DMS153 treated with DMSO at 0.1 percent for 48 hours (cell line): ENCODE data around the gene AURKAIP1.
A peak's percentile ranks its signal among the peaks of the same experiment; 100 is the strongest.
"Not testable (repeated sequence)": the region's sequence is repeated elsewhere in the genome, so short reads cannot be mapped to it uniquely, and the experiment has no call there.

ENCODE experiments used
- DNase-seq: peaks from one replicate; lab custom pipeline; 2025; ENCODE audit not compliant: unreplicated experiment; lab: John Stamatoyannopoulos, UW

Gene AURKAIP1

DNA sequence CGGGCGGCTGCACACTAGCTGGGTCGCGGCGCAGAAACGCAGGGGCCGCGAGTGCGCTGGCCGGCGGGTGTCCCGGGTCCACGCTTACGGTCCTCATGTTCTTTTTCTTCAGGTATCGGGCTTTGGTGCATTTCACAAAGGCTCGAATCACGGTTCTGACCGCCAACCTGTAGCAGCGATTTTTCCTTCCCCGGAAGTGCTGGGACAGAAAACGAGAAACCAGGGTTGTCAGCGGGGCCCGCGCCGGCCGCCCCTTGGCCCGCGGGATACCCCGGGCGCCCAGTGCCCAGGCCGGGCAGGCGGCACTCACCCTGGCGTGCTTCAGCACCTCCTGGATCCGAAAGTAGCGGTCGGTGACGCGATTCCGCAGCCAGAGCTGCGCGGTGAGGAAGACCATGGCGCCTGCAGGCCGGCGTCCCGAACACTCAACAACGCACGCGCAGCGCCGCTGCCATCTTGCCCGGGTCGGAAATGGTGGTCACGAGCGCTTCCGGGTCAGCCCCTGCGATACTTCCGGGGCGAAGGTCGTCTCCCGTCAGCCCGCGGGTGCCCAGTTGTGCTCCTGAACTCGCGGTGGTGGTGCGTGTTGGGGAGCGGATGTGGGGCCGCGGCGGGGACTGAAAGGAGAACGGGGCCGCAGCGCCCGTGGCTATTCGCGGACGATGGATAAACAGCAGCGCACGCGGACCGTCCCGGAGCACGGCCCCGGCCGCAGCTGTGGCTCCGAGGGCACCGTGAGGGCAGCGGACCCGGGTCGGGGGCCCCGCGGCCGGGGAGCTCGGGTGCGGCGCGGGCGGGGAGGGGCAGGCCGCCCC lies 32.0 kb upstream of the AURKAIP1 start, which contains the start of gene MRPL20:
TSS of gene MRPL20 (minus strand) at position 473 of the 815 bp plus-strand sequence. CDS start at position 397, 76 bp downstream.
- DNase-seq = peak; percentile 91

DNA sequence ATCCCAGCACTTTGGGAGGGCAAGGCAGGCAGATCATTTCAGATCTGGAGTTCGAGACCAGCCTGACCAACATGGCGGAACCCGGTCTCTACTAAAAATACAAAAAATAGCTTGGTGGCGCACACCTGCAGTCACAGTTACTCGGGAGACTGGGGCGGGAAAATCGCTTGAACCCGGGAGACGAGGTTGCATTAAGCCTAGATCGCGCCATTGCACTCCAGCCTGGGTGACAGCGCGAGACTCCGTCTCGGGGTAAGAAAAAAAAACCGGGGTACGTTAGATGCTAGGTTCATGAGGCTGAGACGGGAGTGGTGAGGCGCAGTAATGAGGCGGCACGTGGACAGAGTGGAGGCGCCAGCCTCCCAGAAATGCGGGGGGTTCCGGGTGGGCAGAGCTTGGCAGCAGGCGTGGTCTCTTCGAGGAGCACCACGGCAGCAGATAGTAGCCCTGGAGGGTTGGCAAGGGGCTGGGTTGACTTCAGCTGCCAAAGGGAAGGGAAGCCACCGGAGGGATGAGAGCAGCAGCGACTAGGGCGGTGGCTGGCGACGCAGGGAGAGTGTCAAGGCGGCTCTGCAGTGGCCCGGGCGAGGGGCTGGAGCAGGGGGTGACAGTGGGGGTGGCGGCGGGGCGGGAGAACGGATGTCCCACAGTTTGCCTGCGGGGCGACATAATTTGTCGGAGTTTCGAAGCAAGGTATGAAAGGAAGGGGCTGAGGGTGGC lies 31.3 kb upstream of the AURKAIP1 start:
- DNase-seq = no peak

DNA sequence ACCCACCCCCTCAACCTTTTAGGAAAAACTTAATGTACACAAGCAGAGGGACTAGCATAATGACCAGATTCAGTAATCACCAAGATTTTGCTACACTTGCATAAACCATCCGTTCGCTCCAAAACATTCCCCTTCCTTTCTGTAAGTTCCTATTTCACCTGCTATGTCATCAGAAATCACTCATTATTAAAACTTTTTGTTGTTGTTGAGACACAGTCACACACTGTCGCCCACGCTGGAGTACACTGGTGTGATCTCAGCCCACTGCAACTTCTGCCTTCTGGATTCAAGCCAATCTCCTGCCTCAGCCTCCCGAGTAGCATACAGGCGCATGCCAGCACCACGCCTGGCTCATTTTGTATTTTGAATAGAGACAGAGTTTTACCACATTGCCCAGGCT lies 28.6 kb upstream of the AURKAIP1 start:
- no peak for DNase-seq

DNA sequence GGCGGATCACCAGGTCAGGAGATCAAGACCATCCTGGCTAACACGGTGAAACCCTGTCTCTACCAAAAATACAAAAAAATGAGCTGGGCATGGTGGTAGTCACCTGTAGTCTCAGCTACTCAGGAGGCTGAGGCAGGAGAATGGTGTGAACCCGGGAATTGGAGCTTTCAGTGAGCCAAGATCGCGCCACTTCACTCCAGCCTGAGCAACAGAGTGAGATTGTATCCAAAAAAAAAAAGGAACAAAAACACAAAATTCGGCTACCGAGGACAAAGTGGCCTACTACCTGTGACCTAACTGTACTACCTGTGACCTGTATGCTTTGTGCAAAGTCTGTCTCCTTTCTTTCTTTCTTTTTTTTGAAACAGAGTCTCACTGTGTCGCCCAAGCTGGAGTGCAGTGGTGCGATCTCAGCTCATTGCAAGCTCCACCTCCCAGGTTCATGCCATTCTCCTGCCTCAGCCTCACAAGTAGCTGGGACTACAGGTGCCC lies 27.9 kb upstream of the AURKAIP1 start:
- not testable (repeated sequence) for DNase-seq

GRCh38 chr1:1402072-1402900 lies 27.3 kb upstream of the AURKAIP1 start:
- no peak for DNase-seq

GRCh38 chr1:1401457-1402010 lies 26.5 kb upstream of the AURKAIP1 start:
- DNase-seq = no peak

GRCh38 chr1:1400576-1401456 lies 25.8 kb upstream of the AURKAIP1 start:
- no peak for DNase-seq

GRCh38 chr1:1399872-1400575 lies 25.0 kb upstream of the AURKAIP1 start:
- DNase-seq = no peak

DNA sequence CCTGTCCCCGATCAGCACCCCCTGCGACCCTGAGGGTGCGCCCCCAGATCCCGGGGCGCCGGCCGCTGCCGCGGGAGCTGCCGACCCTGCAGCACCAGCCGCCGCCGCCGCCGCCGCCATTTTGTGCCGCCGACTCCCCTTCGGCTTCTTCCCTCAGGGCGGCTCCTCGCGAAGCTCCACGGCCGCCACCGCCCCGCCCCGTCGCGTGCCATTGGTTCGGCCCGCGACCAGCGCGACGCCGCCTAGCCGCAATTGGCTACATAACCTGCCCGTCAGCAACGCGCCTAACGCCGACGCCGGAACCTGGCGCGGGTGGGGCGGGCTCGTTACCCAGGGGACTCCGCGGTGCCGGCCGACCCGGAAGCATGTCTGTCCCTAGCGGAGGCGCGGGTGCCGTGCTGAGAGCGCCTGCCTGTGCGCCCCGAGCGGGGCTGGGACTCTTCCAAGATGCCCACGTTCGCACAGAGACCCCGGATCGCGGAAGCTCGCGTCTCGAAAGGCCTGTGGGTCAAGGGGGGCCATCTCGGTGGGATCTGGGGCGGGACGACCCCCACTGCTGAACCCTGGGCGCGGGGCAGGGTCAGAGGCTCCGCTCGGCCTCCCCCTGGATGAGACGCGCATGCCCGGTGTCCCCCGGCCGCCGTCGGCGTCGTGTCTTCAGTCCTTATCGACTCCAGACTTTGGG lies 24.3 kb upstream of the AURKAIP1 start, which contains the start of gene CCNL2:
TSS of gene CCNL2 (minus strand) at position 149 of the 685 bp plus-strand sequence. CDS start at position 120, 29 bp downstream.
- peak; percentile 100 for DNase-seq

DNA sequence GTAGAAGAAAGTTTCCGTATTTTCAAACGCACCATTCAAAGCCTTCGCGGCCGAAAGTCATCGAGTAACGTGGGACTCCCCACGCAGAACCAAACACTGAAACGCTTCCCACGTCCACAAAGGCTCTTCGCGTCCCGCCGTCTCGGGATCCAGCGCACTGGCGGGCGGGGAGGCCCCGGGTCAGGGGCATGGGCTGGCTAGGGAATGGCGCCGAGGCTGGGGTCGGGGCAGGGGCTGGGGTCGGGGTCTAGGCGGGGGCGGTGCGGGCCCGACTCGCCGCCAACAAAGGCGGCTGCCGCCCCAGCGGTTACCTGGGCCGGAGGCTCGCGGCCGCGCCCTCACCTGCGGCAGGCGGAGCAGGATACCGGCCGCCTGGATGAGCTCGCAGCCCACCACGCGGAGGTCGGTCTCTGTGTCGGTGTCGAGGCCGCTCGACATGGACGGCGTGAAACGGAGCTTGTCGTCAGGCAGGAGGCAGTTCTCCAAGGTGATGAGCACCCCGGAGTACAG lies 23.7 kb upstream of the AURKAIP1 start:
- DNase-seq = no peak

DNA sequence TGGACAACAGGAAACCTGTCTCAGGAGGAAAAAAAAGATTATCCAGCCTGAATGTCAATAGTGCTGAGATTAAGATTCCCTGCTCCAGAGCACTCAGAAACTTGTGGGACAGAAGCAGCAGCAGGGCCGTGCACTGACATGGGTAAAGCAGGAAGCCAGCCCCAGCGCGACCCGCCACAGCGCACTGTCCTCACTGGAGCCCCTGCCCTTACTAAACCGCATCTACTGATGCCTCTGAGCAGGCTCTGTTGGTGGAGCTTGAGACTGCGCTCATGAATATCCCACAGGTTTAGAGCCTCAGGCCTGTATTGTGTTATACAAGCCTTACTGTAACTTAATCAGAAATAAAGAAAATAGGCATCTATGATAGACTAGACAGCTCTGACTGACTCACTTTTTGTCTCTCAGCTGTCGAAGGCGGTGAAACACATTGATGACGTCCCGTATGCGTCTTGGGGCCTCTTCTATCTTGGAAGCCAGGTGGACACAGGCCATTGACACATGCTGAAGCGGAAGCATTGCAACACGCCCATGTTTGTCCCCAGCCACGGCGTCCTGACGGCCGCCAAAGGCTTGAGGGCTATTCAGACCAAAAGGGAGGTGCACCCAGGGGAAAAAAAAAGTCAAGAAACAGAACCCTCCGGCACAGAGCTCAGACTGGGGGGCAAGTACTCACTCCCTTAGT lies 23.0 kb upstream of the AURKAIP1 start:
- DNase-seq = no peak

- DNase-seq = no peak
Observed at GRCh38 chr1:1395166-1395565, 20.2 kb upstream of the AURKAIP1 start.

GRCh38 chr1:1394116-1394515 lies 19.1 kb upstream of the AURKAIP1 start:
- DNase-seq = no peak

DNA sequence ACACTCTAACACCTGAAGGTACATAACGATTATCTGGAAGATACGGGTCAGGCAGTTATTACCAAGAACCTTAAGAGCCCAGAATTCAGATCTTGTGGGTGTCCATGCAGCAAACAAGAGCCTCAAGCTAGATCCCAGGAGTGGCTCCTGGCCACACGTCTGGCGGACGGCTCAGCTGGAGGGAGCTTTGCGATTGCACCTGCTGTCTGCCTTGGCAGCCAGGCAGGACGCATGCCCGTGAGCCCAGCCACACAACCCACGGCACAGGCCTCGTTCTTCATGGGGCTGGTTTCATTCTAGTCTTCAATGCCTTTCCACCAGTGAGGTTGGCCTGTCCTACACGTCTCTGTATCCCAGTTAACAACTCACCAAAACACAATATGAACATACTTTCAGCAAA lies 18.4 kb upstream of the AURKAIP1 start:
- DNase-seq = no peak

GRCh38 chr1:1393014-1393413 lies 18.0 kb upstream of the AURKAIP1 start:
- DNase-seq = no peak

GRCh38 chr1:1391225-1391624 lies 16.2 kb upstream of the AURKAIP1 start:
- DNase-seq = no peak

DNA sequence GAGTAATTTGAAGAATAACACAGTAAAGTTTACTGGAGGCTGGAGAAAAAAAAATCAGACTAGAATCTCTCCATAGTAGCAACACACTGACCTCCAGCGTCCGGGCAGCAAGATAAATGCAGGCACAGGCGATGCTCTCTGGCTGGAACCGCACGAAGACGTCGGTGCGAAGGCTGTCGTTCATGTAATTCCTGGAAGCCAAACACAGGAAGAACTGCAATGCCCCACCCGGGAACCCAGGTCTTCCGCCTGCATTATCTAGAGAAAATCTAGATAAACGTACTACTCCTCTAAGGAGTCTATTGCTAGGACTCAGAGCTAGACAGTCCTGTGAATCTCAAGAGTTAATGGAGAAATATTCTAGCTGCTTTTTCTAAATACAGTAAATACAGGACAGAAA lies 15.7 kb upstream of the AURKAIP1 start:
- no peak for DNase-seq

DNA sequence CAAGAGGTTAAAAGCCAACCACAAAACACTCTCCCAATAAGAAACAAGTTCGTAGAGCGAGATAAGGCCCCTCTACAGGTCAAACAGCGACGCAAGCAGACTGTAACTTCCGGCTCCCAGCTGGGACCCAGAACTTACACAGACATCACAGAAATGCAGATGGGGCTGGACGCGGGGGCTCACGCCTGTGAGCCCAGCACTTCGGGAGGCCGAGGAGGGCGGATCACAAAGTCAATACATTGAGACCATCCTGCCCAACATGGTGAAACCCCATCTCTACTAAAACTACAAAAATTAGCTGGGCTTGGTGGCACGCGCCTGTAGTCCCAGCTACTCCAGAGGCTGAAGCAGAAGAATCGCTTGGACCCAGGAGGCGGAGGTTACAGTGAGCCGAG lies 13.1 kb upstream of the AURKAIP1 start:
- DNase-seq = no peak
